Cerebellar cortex (tissue), 1 donor: ENCODE measurements around the gene GAS6.

Experiments used
- DNase-seq: peaks from one replicate; pipeline ENCODE4 v3.0.0-alpha.2; 2015; ENCODE audit warnings: low spot score

Gene GAS6

DNA sequence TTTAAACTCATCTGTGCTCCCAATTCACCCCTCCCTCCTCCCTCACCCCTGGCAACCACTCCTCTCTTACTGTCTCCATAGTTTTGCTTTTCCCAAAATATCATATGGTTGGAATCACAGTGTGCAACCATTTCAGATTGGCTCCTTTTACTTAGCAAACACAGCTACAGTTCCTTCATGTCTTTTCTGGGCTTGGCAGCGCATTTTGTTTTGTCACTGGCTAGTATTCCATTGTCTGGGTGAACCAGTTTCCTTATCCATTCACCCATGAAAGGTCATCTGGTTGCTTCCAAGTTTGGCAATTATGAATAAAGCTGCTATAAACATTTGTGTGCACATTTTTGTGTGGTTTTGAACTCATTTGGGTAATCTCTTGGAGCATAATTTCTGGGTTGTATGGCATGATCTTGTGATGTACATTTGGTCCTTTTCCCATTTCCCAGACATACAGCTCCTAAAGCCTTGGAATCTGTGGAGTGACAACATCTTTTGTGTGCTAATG is 23.9 kb upstream of the GAS6 start:
- no peak for DNase-seq

DNA sequence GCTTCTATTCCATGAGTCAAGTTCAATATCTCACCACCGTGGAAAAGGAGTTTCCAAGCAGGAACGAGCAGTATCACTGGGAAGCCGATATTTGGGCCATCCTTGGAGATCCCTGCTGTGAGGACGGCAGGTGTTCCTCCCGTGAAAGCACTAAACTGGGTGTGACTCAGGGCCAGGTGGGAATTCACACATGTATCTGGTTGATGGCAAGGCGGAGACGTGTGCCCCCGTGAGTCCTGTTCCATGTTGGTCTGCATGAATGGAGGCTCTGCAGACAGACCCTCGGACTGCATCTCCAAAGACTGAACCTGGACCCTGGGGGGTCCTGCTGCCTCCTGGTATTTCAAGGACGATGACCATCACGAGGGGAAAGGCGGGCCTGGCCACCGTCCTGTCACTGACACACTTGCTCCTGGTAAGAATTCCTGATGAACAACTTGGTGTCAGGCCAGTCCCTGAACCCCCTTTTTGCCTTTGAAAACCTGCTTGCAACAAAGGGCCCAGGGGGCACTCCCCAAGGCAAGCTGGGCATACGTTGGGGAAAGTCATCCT is 22.8 kb upstream of the GAS6 start:
- DNase-seq, result no peak

- no peak for DNase-seq
These were observed 20.9 kb upstream of the GAS6 start for GRCh38 chr13:113884821-113885220.

GRCh38 chr13:113883921-113884804 is 20.3 kb upstream of the GAS6 start:
- DNase-seq, result no peak

- no peak for DNase-seq
These were observed 19.5 kb upstream of the GAS6 start for GRCh38 chr13:113883314-113883811.

- DNase-seq, result no peak
These were observed 18.8 kb upstream of the GAS6 start for GRCh38 chr13:113882716-113883115.

DNA sequence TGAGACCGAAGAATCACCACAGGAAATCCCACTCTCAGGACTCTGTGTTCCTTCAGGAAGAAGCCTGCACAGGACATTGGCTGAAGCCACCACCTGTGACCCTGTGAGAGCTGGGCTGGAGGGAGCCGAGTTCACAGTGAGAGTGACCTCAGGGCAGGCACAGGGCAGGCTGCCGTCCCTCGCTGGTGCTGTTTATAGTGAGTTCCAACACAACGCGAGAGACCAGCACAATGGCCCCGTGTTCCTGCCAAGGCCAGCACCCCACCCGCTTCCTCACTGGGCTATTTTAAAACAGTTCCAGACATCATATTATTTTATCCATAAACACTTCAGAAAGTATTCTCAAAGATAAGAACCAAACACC is 18.4 kb upstream of the GAS6 start:
- DNase-seq, result no peak

DNA sequence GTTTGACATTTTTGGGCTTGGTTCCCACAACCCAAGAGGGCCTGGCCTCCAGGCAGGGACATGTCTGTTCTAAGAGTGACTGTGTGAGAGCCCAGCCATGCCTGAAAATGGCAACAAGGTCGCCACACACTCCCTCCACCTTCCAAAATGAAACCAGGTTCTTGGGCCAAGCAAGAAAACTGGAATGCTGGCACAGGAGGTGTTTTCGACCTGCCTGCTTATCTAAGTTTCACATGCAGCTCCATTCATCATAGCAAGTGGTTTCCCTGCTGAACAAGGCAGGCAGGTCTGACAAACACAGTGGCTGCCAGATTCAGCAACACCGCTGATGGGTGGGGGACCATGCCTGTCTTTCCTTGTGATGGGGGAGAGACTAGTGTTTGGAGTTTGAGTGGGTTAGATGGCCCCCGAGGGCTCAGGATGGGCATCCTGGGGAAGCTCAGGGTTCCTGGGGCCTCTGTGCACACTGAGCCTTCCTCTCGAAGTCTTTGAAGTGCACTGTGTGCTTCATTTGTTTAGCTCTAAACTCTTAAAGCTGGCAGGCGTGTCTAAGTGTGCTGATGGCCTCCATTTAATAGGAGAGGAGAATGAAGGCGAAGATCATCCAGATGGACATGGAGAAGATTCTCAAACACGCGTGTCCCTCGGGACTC is 17.9 kb upstream of the GAS6 start:
- no peak for DNase-seq

GRCh38 chr13:113880651-113881611 is 17.1 kb upstream of the GAS6 start:
- no peak for DNase-seq

DNA sequence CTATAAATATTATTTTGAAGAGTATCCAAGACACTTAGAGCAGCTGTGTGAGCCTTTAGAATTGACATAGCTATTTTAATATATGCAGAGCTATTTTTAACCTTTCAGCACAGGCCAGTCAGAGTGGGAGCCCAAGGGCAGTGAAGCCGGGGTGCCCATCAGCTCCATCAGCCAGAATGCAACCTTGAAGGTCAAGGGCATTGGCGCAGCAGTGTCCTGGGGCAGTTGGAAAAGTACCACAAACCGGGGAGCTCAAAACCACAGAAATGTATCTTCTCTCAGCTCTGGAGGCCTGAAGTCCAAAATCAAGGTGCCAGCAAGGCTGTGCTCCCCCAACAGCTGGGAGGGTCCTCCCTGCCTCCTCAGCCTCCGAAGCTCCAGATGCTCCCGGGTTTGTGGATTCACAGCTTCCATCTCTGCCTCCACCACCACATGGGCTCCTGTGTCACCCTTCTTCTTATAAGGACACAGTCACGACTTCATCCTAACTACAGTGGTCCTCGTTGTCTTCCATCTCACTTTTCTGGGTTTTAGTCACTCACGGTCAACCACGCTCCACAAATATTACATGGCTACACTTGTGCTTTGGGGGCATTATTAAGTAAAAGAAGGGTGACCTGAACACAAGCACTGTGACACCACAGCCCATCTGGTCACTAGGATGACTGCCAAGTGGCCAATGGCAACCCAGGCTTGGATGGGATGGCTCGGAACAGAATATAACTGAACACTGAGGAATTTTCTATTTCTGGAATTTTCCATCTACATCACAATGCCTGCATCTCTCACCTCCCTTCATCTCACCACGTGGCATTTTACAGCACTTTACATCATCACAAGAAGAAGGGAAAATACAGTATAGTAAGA is 15.9 kb upstream of the GAS6 start:
- DNase-seq, result peak; percentile 11

DNA sequence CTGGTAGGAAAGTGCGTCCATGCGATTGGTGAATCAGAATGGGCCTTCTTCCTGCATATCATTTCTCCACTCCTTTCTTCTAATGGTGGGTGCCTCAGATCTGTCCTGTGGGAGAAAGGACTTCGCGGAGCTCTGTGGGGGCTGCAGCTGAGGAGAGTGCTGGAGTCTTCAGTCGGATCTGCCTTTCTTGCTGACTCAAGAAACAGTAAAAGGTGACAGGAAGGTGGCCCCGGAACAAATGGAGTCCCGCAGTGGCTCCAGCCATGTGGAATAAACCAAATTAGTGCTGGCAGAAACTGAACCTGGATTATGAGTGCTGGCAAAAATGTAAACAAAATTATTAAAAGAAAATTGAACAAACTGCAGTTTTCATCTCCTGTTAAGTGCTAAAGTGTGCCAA is 15.1 kb upstream of the GAS6 start:
- DNase-seq, result no peak

GRCh38 chr13:113877149-113877990 is 13.5 kb upstream of the GAS6 start:
- no peak for DNase-seq

DNA sequence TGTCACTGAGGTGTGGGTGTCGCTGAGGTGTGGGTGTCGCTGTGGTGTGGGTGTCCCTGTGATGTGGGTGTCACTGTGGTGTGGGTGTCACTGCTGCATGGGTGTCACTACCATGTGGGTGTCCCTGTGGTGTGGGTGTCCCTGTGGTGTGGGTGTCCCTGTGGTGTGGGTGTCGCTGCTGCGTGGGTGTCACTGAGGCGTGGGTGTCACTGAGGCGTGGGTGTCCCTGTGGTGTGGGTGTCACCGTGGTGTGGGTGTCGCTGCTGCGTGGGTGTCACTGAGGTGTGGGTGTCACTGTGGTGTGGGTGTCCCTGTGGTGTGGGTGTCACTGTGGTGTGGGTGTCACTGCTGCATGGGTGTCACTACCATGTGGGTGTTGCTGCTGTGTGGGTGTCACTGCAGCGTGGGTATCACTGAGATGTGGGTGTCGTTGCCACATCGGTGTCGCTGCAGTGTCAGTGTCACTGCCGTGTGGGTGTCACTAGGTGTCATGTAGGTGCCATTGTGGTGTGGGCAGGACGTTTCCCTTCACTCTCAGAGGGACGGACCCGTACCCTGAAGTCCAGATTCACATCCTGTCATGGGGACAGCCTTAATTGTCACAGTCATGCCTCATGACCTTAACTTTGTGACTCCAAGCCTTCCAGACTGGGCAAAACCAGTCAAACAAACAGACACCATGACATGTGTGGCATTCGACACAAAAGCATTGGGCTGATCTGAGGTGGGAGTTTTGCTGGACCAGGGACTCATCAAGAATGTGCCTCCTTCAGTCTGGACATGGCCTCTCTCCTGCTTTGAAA is 12.7 kb upstream of the GAS6 start:
- no peak for DNase-seq

DNA sequence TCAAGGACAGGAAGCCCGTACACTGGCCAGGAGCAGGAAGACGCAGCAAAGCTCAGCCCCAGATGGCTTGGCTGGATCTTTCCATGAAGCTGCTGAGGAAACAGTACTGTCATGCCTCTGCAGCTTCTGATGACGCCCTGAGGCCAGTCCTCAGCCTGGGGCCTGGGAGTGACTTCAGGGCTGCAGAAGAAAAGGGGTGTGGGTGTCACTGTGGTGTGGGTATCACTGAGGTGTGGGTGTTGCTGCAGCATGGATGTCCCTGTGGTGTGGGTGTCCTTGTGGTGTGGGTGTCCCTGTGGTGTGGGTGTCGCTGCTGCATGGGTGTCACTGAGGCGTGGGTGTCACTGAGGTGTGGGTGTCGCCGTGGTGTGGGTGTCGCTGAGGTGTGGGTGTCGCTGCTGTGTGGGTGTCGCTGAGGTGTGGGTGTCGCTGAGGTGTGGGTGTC is 12.0 kb upstream of the GAS6 start:
- DNase-seq, result no peak

DNA sequence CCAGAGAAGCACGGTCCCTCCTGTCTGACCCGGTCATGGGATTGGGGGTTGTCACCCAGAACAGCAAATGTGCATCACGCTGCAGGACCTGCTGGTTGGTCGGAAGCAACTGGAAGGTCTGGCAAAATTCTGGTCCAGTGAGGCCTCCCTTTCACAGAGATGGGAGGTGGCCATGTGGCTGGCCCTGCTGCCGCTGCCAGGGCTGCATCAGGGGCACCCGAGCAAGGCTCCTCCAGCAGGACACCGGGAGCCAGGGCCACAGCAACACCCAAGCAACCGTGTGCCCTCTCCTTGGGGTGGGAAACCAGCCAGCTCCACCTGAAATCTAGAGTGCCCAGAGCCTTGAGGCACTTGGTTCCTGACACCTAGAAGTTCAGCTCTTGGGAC is 11.5 kb upstream of the GAS6 start:
- no peak for DNase-seq

DNA sequence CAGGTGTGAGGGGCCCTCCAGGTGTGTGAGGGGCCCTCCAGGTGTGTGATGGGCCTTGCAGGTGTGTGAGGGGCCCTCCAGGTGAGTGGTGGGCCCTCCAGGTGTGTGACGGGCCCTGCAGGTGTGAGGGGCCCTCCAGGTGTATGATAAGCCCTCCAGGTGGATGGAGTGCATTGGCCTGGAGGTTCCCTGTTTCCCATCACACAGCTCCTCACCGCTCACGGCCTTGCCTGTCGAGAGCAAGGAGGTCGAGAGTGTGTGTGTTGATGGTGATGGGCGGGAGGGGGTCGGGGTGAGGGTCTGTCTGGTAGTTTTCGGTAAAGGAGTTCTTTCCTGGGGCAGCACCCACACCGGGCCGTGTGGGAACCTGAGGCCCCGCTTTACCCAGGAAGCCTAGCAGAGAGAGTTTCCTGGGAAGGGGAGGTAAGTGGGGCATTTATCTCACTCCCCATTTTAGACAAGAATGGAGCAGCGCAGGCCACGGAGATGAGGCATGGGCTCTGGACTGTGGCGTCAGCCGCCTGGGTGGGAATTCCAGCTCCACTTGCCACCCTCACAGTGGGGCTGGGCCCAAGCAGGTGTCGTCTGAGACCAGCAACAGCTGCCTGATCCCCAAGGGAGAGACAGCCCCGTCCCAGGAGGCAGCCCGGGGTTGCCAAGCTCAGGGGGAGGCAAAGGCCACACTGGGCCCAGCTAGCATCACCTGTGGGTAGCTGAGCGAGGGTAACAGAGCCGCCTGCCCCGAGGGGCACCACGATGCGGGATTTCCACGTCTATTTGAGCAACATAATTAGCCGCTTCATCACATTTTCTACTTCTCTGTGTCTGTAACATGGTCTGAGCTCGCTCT is 10.9 kb upstream of the GAS6 start:
- no peak for DNase-seq

DNA sequence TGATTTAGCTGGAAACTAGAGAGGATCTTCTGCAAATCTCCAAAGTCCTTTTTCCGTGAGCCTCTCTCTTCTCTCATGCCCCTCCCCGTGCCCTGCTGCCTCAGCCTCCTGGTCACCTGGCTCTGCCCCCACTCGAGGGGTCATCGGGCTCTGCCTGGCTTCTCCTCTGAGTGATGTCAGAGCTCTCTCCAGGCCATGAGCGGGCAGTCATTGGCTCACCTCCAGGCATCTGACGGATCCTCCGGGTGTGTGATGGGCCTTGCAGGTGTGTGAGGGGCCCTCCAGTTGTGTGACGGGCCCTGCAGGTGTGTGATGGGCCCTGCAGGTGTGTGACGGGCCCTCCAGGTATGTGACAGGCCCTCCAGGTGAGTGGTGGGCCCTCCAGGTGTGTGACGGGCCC is 10.3 kb upstream of the GAS6 start:
- no peak for DNase-seq

DNA sequence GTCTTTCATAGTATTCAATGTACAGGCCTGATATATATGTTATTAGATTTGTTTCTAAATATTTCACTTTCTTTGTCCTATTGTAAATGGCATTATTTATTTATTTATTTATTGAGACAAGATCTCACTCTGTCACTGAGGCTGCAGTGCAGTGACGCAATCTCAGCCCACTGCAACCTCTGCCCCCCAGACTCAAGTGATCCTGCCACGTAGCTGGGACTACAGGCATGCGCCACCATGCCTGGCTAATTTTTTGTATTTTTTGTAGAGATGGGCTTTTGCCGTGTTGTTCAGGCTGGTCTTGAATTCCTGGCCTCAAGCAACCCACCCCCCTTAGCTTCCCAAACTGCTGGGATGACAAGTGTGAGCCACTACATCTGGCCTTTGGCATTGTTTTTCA is 5.4 kb upstream of the GAS6 start:
- no peak for DNase-seq
